ENCODE results near the gene GRB2.

GRCh38 chr17:75271955-75272847, 133.3 kb downstream of the GRB2 start:
- no peak for TF ChIP-seq SUZ12 (IDR thresholded peaks at IDR 0.05; ENCODE audit: extremely low read depth, insufficient read depth, insufficient read length)
- TF ChIP-seq ZNF274 (IDR thresholded peaks at IDR 0.05; ENCODE audit: low read depth, low read length), result no peak
- no peak for TF ChIP-seq YY1 (IDR thresholded peaks at IDR 0.05; ENCODE audit: insufficient read depth, insufficient read length)
